SK-N-SH treated with all-trans-retinoic acid at 6 μM for 48 hours (cell line): Measurements from ENCODE around the gene VAPA.

Experiments used
- ARNTL ChIP-seq: fragments of 450-650 bp; formaldehyde crosslinking; IDR thresholded peaks from 2 replicates; pipeline ENCODE4 v1.5.0; 2020; ENCODE audit warnings: low read depth, mild to moderate bottlenecking, moderate library complexity, borderline replicate concordance
- BACH2 ChIP-seq: fragments of 250-450 bp; sonication (Bioruptor Pico); IDR thresholded peaks from 2 replicates; pipeline ENCODE4 v1.9.0; 2021; ENCODE audit warnings: mild to moderate bottlenecking, borderline replicate concordance
- ESRRG ChIP-seq: fragments of 250-450 bp; sonication (Bioruptor Pico); IDR thresholded peaks from 2 replicates; pipeline ENCODE4 v1.6.1; 2021; ENCODE audit warnings: mild to moderate bottlenecking
- ISL1 ChIP-seq: fragments of 250-450 bp; sonication (Bioruptor Pico); IDR thresholded peaks from 2 replicates; pipeline ENCODE4 v2.1.2; 2022; ENCODE audit warnings: mild to moderate bottlenecking, moderate library complexity
- OSR1 ChIP-seq: fragments of 250-450 bp; sonication (Bioruptor Pico); IDR thresholded peaks from 2 replicates; pipeline ENCODE4 v1.8.0; 2022; ENCODE audit warnings: moderate library complexity, mild to moderate bottlenecking, inconsistent platforms
- TOX ChIP-seq: fragments of 250-450 bp; sonication (Bioruptor Pico); IDR thresholded peaks from 2 replicates; pipeline ENCODE4 v1.8.0; 2021; ENCODE audit warnings: mild to moderate bottlenecking, moderate library complexity, borderline replicate concordance
- ZFP3 ChIP-seq: fragments of 250-450 bp; sonication (Bioruptor Pico); IDR thresholded peaks from 2 replicates; pipeline ENCODE4 v1.5.0; 2020; ENCODE audit warnings: mild to moderate bottlenecking, moderate library complexity
- ZNF565 ChIP-seq: fragments of 450-650 bp; formaldehyde crosslinking; conservative IDR thresholded peaks from 2 replicates; pipeline ENCODE4 v1.5.0; 2020; ENCODE audit warnings: low read depth, mild to moderate bottlenecking, moderate library complexity
- ZNF70 ChIP-seq: fragments of 450-650 bp; formaldehyde crosslinking; IDR thresholded peaks from 2 replicates; pipeline ENCODE4 v1.5.0; 2020; ENCODE audit warnings: mild to moderate bottlenecking, moderate library complexity
- ZNF8 ChIP-seq: fragments of 450-650 bp; formaldehyde crosslinking; IDR thresholded peaks from 2 replicates; pipeline ENCODE4 v1.5.0; 2020; ENCODE audit warnings: mild to moderate bottlenecking, moderate library complexity
- TF ChIP-seq, protein P1 (sequence below): fragments of 250-450 bp; sonication (Bioruptor Pico); IDR thresholded peaks from 2 replicates; pipeline ENCODE4 v1.8.0; 2020; ENCODE audit warnings: mild to moderate bottlenecking, moderate library complexity, borderline replicate concordance
- TF ChIP-seq, protein P2 (sequence below): fragments of 250-450 bp; sonication (Bioruptor Pico); IDR thresholded peaks from 2 replicates; pipeline ENCODE4 v1.8.0; 2021; ENCODE audit warnings: low read depth, mild to moderate bottlenecking, moderate library complexity, borderline replicate concordance
- TF ChIP-seq, protein P3 (sequence below): fragments of 250-450 bp; sonication (Bioruptor Pico); IDR thresholded peaks from 2 replicates; pipeline ENCODE4 v1.5.1; 2021; ENCODE audit warnings: mild to moderate bottlenecking, moderate library complexity

DNA sequence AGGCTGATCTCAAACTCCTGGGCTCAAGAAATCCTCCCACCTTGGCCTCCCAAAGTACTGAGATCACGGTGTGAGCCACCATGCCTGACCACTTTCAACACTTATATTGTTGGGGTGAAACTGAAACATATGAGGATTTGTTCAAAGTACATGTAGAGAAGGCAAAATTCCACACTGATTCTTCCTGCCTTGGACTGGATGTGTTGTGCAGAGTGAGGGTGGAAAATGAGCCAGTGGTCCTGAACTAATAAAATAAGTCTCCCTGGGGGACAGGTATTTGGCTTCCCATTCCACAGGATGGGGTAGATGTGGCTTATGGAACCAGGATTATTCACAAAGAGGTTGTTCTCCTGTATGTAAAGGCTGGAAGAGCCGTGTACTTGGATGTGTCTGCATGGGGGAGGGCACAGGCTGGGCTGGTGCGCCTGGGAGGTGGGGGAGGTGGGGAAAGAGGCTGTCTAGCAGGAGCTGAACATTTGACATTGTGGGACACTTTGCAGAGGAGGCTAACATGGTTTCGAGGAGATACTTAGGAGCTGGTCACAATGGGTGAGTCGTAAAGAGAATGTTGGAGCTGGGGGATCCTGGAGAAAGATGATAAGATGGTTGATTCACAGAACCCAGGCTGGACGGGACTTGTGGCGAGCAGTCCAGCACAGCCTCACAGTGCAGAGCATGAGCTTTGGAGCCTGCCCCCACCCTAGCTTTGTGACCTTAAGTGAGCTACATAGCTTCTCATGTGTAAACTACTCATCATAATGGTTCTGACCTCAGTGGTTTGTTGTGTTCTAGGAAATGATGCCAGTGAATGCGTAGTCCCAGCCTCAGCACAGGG lies 28.4 kb upstream of the VAPA start, which contains the start of gene TXNDC2:
- TF ChIP-seq, protein P1, sequence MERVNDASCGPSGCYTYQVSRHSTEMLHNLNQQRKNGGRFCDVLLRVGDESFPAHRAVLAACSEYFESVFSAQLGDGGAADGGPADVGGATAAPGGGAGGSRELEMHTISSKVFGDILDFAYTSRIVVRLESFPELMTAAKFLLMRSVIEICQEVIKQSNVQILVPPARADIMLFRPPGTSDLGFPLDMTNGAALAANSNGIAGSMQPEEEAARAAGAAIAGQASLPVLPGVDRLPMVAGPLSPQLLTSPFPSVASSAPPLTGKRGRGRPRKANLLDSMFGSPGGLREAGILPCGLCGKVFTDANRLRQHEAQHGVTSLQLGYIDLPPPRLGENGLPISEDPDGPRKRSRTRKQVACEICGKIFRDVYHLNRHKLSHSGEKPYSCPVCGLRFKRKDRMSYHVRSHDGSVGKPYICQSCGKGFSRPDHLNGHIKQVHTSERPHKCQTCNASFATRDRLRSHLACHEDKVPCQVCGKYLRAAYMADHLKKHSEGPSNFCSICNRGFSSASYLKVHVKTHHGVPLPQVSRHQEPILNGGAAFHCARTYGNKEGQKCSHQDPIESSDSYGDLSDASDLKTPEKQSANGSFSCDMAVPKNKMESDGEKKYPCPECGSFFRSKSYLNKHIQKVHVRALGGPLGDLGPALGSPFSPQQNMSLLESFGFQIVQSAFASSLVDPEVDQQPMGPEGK = no peak
- no peak for TF ChIP-seq ARNTL (CRISPR knock-in tag)
- TF ChIP-seq OSR1 (CRISPR knock-in tag) = no peak
- no peak for TF ChIP-seq BACH2 (CRISPR knock-in tag)
- TF ChIP-seq ISL1 (CRISPR knock-in tag) = no peak
- no peak for TF ChIP-seq ZNF565 (CRISPR knock-in tag)
- TF ChIP-seq ESRRG = no peak
- TF ChIP-seq, protein P2, sequence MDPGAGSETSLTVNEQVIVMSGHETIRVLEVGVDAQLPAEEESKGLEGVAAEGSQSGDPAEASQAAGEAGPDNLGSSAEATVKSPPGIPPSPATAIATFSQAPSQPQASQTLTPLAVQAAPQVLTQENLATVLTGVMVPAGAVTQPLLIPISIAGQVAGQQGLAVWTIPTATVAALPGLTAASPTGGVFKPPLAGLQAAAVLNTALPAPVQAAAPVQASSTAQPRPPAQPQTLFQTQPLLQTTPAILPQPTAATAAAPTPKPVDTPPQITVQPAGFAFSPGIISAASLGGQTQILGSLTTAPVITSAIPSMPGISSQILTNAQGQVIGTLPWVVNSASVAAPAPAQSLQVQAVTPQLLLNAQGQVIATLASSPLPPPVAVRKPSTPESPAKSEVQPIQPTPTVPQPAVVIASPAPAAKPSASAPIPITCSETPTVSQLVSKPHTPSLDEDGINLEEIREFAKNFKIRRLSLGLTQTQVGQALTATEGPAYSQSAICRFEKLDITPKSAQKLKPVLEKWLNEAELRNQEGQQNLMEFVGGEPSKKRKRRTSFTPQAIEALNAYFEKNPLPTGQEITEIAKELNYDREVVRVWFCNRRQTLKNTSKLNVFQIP (CRISPR knock-in tag) = no peak
- no peak for TF ChIP-seq ZNF70 (CRISPR knock-in tag)
- no peak for TF ChIP-seq ZNF8 (CRISPR knock-in tag)
- TF ChIP-seq, protein P3, sequence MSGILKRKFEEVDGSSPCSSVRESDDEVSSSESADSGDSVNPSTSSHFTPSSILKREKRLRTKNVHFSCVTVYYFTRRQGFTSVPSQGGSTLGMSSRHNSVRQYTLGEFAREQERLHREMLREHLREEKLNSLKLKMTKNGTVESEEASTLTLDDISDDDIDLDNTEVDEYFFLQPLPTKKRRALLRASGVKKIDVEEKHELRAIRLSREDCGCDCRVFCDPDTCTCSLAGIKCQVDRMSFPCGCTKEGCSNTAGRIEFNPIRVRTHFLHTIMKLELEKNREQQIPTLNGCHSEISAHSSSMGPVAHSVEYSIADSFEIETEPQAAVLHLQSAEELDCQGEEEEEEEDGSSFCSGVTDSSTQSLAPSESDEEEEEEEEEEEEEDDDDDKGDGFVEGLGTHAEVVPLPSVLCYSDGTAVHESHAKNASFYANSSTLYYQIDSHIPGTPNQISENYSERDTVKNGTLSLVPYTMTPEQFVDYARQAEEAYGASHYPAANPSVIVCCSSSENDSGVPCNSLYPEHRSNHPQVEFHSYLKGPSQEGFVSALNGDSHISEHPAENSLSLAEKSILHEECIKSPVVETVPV (CRISPR knock-in tag) = no peak
- TF ChIP-seq ZFP3 (CRISPR knock-in tag) = no peak
- no peak for TF ChIP-seq TOX (CRISPR knock-in tag)
